ENCODE data around the gene GALNT11.
"Not testable (repeated sequence)": the region's sequence is repeated elsewhere in the genome, so short reads cannot be mapped to it uniquely, and the experiment has no call there.

Gene GALNT11

DNA sequence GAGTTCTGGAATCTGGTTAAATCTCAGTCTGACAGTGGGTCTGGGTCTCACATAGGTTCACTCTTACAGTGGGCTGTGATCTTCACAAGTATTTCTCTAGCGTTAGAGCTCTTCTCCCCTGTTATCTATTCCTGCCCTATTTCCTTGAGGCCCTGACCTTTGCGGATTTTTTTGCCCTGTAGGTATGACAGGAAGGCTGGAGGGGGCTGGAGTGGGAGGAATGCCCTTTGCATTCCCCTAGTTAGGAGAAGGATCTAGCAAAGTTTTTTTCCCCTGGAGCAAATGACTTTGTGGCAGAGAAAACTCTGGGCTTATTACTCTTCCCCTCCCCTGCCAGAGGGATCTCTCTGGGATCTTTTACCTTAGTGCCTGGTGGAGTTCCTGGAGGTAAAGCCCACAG lies 49.2 kb downstream of the GALNT11 start:
- WGBS (ENCODE audit: extremely low coverage, insufficient coverage, insufficient read length) = no CpG with 5 or more reads among the region's 2 CpGs
- Histone ChIP-seq H3K14ac (ENCODE audit: low read length) (no peak overlapping the region), H2AK5ac (ENCODE audit: low read length) (no peak overlapping the region)

DNA sequence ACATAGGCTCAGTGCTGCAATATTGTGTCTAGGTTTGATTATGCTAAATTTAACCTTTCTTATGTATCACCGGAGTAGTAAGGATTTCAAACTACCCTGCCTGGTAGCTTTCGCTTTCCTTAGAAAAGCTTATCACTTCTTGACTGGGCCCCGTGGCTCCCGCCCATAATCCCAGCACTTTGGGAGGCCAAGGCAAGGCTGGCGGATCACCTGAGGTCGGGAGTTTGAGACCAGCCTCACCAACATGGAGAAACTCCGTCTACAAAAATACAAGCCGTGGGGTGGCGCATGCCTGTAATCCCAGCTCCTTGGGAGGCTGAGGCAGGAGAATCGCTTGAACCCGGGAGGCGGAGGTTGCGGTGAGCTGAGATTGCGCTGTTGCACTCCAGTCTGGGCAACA lies 49.9 kb downstream of the GALNT11 start:
- H4K91ac ChIP-seq (ENCODE audit: low read depth, low read length); H3K9ac ChIP-seq (ENCODE audit: low read length); H3K23ac ChIP-seq (ENCODE audit: low read length); H2BK5ac ChIP-seq (ENCODE audit: low read depth, low read length, poor library complexity); H3K27me3 ChIP-seq (ENCODE audit: insufficient read depth, low read length); H3K14ac ChIP-seq (ENCODE audit: low read length); H3K36me3 ChIP-seq (ENCODE audit: control insufficient read depth in 1 of 2, insufficient read depth in 2 of 2, low read length in 2 of 2); H2AFZ ChIP-seq (ENCODE audit: insufficient read depth, low read length, poor library complexity); H3K4me3 ChIP-seq (ENCODE audit: low read depth, low read length); H3K4me2 ChIP-seq (ENCODE audit: low read length); H3K79me1 ChIP-seq (ENCODE audit: low read length); H4K12ac ChIP-seq (ENCODE audit: low read depth, low read length); DNase-seq; H3K79me2 ChIP-seq (ENCODE audit: control insufficient read depth, insufficient read depth, low read length, poor library complexity); H3K9me3 ChIP-seq (ENCODE audit: insufficient read depth, low read depth, low read length); H3K4ac ChIP-seq (ENCODE audit: low read depth, low read length): not testable (repeated sequence)
- H2BK120ac ChIP-seq (ENCODE audit: insufficient read depth, low read length, poor library complexity) = peak overlapping the region; percentile 24
- peak overlapping the region; percentile 41 for H4K8ac ChIP-seq (ENCODE audit: low read depth, low read length)
- peak overlapping the region; percentile 63 for H3K27ac ChIP-seq (ENCODE audit: low read depth, low read length)
- peak overlapping the region; percentile 63 for H2BK12ac ChIP-seq (ENCODE audit: low read length)
- H2AK5ac ChIP-seq (ENCODE audit: low read length) = peak overlapping the region; percentile 35
- no CpG with 5 or more reads among the region's 14 CpGs for WGBS (ENCODE audit: extremely low coverage, insufficient coverage, insufficient read length)
- peak overlapping the region; percentile 61 for H3K18ac ChIP-seq (ENCODE audit: low read length)
- peaks cover 11 to 17% of the 10 kb centered on the region in 2 experiments for H3K4me1 ChIP-seq (ENCODE audit: control insufficient read depth in 1 of 2, insufficient read depth in 2 of 2, low read length in 2 of 2)

More for the DNA sequence above, 49.2 kb downstream of the GALNT11 start:
- H3K9me3 ChIP-seq (ENCODE audit: insufficient read depth, low read depth, low read length) = no peaks in the 10 kb centered on the region
- H3K18ac ChIP-seq (ENCODE audit: low read length) = no peak overlapping the region
- H2AFZ ChIP-seq (ENCODE audit: insufficient read depth, low read length, poor library complexity) = no peak overlapping the region
- no peak overlapping the region for H4K8ac ChIP-seq (ENCODE audit: low read depth, low read length)
- peaks cover 11 to 17% of the 10 kb centered on the region in 2 experiments for H3K4me1 ChIP-seq (ENCODE audit: control insufficient read depth in 1 of 2, insufficient read depth in 2 of 2, low read length in 2 of 2)
- no peak overlapping the region for H3K4me3 ChIP-seq (ENCODE audit: low read depth, low read length)
- H3K23ac ChIP-seq (ENCODE audit: low read length) = no peak overlapping the region
- H4K12ac ChIP-seq (ENCODE audit: low read depth, low read length) = no peak overlapping the region
- H3K79me2 ChIP-seq (ENCODE audit: control insufficient read depth, insufficient read depth, low read length, poor library complexity) = no peaks in the 10 kb centered on the region
- no peaks in the 10 kb centered on the region for H3K36me3 ChIP-seq (ENCODE audit: control insufficient read depth in 1 of 2, insufficient read depth in 2 of 2, low read length in 2 of 2)
- H3K27ac ChIP-seq (ENCODE audit: low read depth, low read length) = peak overlapping the region; percentile 63
- no peak overlapping the region for H2BK5ac ChIP-seq (ENCODE audit: low read depth, low read length, poor library complexity)
- peak overlapping the region; percentile 45 for H3K9ac ChIP-seq (ENCODE audit: low read length)
- peak; percentile 48 to 78 for DNase-seq
- H2BK120ac ChIP-seq (ENCODE audit: insufficient read depth, low read length, poor library complexity) = no peak overlapping the region
- H3K79me1 ChIP-seq (ENCODE audit: low read length) = peaks cover 6% of the 10 kb centered on the region
- H2BK12ac ChIP-seq (ENCODE audit: low read length) = no peak overlapping the region
- no peaks in the 10 kb centered on the region for H3K27me3 ChIP-seq (ENCODE audit: insufficient read depth, low read length)
- no peak overlapping the region for H4K91ac ChIP-seq (ENCODE audit: low read depth, low read length)
- H3K4me2 ChIP-seq (ENCODE audit: low read length) = peak overlapping the region; percentile 62
- H3K4ac ChIP-seq (ENCODE audit: low read depth, low read length) = no peak overlapping the region

DNA sequence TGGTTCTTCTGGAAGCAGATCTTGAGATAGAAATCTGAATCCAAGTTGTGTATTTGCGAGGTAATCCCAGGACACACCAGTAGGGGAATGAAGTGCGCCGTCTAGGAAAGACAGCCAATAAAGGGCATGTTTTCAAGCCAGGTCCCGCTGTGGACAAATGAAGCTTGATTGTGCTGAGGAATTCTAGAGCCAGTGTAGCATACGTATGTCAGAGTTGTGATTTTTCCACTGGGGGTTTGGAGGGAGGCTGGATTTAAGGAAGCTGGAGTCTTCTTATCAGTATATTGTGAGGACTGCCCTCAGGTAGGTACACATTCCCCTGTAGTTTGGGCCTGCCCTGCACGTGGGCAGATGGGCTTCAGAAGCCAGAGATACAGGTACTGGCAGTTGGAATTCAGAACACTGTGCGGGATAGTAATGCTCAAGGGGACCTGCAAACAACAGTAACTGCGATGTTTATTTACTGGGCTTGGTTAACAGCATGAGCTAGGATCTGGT lies 50.9 kb downstream of the GALNT11 start:
- Histone ChIP-seq H3K9ac (ENCODE audit: low read length) (peak overlapping the region; percentile 65), H3K9me3 (ENCODE audit: insufficient read depth, low read depth, low read length) (no peaks in the 10 kb centered on the region)
- peak; percentile 14 to 72 for DNase-seq

DNA sequence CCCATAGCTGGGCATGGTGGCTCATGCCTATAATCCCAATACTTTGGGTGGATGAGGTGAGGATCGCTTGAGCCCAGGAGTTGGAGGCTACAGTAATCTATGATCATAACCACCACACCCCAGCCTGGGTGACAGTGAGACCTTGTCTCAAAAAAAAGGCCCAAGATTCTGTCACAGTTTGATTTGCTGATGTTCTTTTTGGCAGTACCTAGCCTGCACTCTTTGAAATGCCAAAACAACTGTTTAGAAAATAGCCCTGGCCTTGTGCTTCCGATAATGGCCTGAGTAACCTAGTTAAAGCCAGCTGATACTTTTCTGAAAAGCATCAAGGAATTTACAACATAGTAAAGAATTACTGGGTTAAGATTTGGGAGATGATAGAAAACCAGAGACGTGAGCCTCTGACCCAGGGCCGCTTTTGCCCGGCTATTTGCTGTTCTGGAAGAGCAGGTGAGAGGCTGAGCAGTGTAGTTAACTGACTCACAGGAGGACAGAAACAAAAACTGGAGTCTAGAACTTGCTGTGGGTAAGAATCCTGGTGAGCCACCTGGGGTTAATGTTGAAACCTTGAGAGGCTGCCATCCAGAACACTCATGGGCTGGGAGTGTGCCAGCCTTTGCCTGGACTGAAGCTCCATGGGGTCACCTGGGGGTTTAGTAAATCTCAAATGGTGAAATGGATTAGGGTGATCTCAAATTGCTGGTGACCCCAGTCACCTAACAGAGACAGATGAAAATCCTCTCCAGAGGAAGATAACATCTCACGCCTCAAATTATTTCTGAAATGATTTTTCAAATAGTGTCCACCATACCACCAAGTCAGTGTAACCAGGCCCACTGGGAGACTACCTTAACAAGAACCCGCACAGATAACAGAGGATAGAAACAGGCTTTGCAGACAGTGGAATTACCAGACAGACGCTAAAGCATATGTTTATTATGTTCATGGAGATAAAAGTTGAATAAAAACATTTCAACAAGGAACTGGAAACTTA lies 51.8 kb downstream of the GALNT11 start:
- H3K4me2 ChIP-seq (ENCODE audit: low read length) = no peak overlapping the region
- H2BK12ac ChIP-seq (ENCODE audit: low read length) = no peak overlapping the region
- no peak overlapping the region for H3K4me3 ChIP-seq (ENCODE audit: low read depth, low read length)
- H2AK5ac ChIP-seq (ENCODE audit: low read length) = no peak overlapping the region
- H3K27ac ChIP-seq (ENCODE audit: low read depth, low read length) = peak overlapping the region; percentile 12
- no peak overlapping the region for H4K12ac ChIP-seq (ENCODE audit: low read depth, low read length)
- H4K8ac ChIP-seq (ENCODE audit: low read depth, low read length) = no peak overlapping the region
- no peak overlapping the region for H3K23ac ChIP-seq (ENCODE audit: low read length)
- no peak overlapping the region for H2BK120ac ChIP-seq (ENCODE audit: insufficient read depth, low read length, poor library complexity)
- H3K9ac ChIP-seq (ENCODE audit: low read length) = no peak overlapping the region
- no peak overlapping the region for H3K4ac ChIP-seq (ENCODE audit: low read depth, low read length)
- H3K79me1 ChIP-seq (ENCODE audit: low read length) = peaks cover 6% of the 10 kb centered on the region
- H4K91ac ChIP-seq (ENCODE audit: low read depth, low read length) = no peak overlapping the region
- no peaks in the 10 kb centered on the region for H3K27me3 ChIP-seq (ENCODE audit: insufficient read depth, low read length)
- no peak overlapping the region for H3K18ac ChIP-seq (ENCODE audit: low read length)
- H3K9me3 ChIP-seq (ENCODE audit: insufficient read depth, low read depth, low read length) = no peaks in the 10 kb centered on the region
- no peak overlapping the region for H2AFZ ChIP-seq (ENCODE audit: insufficient read depth, low read length, poor library complexity)
- WGBS (ENCODE audit: extremely low coverage, insufficient coverage, insufficient read length) = no CpG with 5 or more reads among the region's 8 CpGs
- peaks cover 11 to 17% of the 10 kb centered on the region in 2 experiments for H3K4me1 ChIP-seq (ENCODE audit: control insufficient read depth in 1 of 2, insufficient read depth in 2 of 2, low read length in 2 of 2)
- H2BK5ac ChIP-seq (ENCODE audit: low read depth, low read length, poor library complexity) = peak overlapping the region; percentile 7
- no peaks in the 10 kb centered on the region for H3K79me2 ChIP-seq (ENCODE audit: control insufficient read depth, insufficient read depth, low read length, poor library complexity)
- H3K14ac ChIP-seq (ENCODE audit: low read length) = no peak overlapping the region
- H3K36me3 ChIP-seq (ENCODE audit: control insufficient read depth in 1 of 2, insufficient read depth in 2 of 2, low read length in 2 of 2) = no peaks in the 10 kb centered on the region
- peak; percentile 51 to 74 for DNase-seq

More for the DNA sequence above, 50.9 kb downstream of the GALNT11 start:
- Histone ChIP-seq H2AK5ac (ENCODE audit: low read length) (peak overlapping the region; percentile 77), H3K4me2 (ENCODE audit: low read length) (peak overlapping the region; percentile 7), H2BK12ac (ENCODE audit: low read length) (peak overlapping the region; percentile 51), H3K23ac (ENCODE audit: low read length) (no peak overlapping the region), H4K91ac (ENCODE audit: low read depth, low read length) (peak overlapping the region; percentile 37), H4K8ac (ENCODE audit: low read depth, low read length) (peak overlapping the region; percentile 32), H3K27ac (ENCODE audit: low read depth, low read length) (peak overlapping the region; percentile 37), H3K14ac (ENCODE audit: low read length) (peak overlapping the region; percentile 9), H3K18ac (ENCODE audit: low read length) (no peak overlapping the region), H3K4me1 (ENCODE audit: control insufficient read depth in 1 of 2, insufficient read depth in 2 of 2, low read length in 2 of 2) (peaks cover 11 to 17% of the 10 kb centered on the region in 2 experiments), H3K36me3 (ENCODE audit: control insufficient read depth in 1 of 2, insufficient read depth in 2 of 2, low read length in 2 of 2) (no peaks in the 10 kb centered on the region), H2AFZ (ENCODE audit: insufficient read depth, low read length, poor library complexity) (no peak overlapping the region), H2BK120ac (ENCODE audit: insufficient read depth, low read length, poor library complexity) (no peak overlapping the region), H3K27me3 (ENCODE audit: insufficient read depth, low read length) (no peaks in the 10 kb centered on the region), H2BK5ac (ENCODE audit: low read depth, low read length, poor library complexity) (no peak overlapping the region), H3K79me2 (ENCODE audit: control insufficient read depth, insufficient read depth, low read length, poor library complexity) (no peaks in the 10 kb centered on the region), H3K4me3 (ENCODE audit: low read depth, low read length) (no peak overlapping the region), H4K12ac (ENCODE audit: low read depth, low read length) (no peak overlapping the region), H3K79me1 (ENCODE audit: low read length) (peaks cover 6% of the 10 kb centered on the region), H3K4ac (ENCODE audit: low read depth, low read length) (no peak overlapping the region)
- WGBS (ENCODE audit: extremely low coverage, insufficient coverage, insufficient read length) = no CpG with 5 or more reads among the region's 8 CpGs
